GM19397 (cell line): ENCODE measurements around the gene CATSPER1.
"Not testable (repeated sequence)": the region's sequence is repeated elsewhere in the genome, so short reads cannot be mapped to it uniquely, and the experiment has no call there.

Experiments used
- ATAC-seq: cut with Tn5 transposase; IDR thresholded peaks from one replicate; pipeline ENCODE4 v1.9.1; 2021; ENCODE audit warnings: mild to moderate bottlenecking, moderate library complexity; ENCODE audit not compliant: unreplicated experiment

Gene CATSPER1

DNA sequence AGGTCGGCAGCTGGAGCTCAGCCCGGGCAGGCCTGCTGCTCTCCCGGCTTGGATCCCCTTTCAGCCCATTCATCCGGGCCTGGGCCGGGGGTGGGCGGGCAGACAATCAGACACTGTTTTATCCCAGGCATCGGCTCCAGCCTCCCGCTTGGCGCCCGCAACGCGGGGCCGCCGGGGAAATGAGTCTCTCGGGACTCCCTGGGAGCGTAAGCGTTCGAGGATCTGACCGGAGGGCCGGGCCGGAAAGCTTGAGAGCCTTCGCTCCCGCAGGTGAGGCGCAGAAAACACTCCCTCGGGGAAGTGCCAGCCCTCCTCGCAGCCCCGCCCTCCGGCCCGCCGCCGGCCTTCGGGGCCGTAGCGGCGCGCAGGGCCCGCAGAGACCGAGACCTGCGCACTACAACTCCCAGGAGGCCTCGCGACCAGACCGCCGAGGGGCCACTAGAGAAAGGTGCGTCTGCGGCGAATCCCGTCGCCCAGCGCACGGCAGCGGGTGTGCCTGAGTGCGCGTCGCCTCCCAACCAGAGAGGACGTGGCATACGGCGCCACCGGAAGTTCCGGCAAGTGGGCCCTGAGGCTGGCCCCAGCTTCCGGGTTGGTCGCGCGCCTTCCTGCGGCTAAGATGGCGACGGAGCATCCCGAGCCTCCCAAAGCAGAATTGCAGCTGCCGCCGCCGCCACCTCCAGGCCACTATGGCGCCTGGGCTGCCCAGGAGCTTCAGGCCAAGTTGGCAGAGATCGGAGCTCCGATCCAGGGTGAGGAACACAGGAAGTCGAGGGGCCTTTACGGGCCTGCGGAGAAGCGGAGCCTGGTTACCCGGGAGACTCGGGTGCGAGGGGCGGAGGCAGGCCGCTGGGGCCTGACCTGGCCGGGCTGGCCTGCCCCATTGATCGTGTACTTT is 25.7 kb upstream of the CATSPER1 start, which contains the start of gene SF3B2:
TSS of gene SF3B2 (plus strand) at position 599 of the 898 bp plus-strand sequence. CDS start at position 620, 21 bp downstream.
- peak; percentile 93 for ATAC-seq

DNA sequence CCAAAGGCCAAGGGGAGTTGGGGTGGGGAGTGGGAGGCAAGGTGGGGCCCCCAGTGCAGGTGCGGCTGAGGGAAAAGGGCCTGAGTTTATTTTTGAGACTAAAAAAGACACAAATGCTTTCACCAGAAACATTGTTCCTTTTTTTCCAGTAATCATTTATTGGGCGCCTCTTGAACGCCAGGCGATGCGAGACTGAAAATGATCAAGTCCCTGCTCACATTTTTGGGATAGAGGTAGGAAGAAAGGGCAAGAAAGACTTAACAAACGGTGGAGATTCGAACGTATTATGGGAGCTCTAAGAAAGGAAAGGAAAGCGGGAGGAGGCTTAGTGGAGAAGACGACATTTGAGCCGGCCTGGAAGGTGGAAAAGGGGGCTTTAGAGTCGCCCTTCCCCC is 25.1 kb upstream of the CATSPER1 start:
- ATAC-seq: no peak

- ATAC-seq: no peak
Observed at GRCh38 chr11:66050581-66051231, 24.4 kb upstream of the CATSPER1 start.

DNA sequence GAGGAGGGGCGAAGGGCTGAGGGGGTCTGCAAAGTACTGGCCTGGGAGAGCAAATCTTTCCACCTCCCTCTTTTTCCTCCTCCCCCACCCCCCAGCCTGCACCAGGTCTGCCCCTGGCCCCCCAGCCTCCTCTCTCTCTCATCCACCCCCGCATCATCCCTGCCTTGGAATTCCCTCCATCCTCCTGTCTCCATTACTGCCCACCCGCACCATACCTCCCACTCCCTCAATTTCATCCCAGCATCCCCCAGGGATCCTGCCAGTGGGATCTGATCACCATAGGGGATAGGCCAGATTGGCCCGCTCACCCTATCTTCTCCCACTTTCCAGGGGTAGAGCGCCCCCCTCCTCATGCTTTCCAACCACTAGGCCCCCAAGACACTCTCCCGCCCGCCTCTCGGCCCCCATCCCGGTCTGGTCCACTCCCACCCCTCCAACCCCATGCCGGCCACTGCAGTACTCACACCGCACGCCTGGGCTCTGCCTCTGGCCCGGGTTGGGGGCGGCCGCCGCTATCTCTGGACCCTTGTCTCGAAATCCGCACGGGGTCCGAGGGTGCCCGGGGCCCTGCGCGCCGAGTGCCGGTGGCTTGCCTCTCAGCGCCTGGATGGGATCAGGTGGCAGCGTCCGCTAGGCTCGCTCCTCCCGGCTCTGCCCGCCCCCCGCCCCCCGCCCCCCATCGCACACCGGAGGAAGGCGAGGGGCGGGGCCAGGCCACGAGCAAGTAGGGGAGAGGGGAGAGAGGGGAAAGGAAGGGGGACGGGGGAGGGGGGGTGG is 22.5 kb upstream of the CATSPER1 start, which contains the start of gene GAL3ST3:
TSS of gene GAL3ST3 (minus strand) at position 615 of the 777 bp plus-strand sequence. CDS start 3,746 bp downstream, outside the sequence.
- ATAC-seq: no peak

GRCh38 chr11:66047541-66048365 is 21.5 kb upstream of the CATSPER1 start:
- ATAC-seq: no peak

- ATAC-seq: no peak
Observed at GRCh38 chr11:66046901-66047300, 20.6 kb upstream of the CATSPER1 start.

DNA sequence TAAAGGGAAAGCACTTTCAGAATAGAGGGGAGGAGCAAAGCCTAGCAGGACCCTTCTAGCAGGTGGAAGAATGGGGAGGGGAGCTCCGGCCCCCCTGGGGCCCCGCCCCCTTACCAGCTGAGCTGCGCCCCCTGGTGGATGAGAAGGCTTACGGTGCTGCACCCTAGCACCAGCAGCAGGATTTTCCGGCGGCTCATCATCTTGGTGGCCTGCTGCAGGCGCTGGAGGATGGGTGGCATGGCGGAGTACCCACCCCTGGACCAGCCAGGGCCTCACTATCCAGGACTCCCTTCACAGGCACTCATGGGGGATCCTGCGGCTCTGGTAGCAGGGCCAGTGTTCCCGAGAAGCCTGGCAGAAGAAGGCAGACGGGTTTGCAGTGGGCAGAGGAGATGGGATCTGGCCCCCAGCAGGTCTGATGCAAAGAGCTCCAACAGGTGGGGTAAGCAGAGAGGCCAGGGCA is 18.9 kb upstream of the CATSPER1 start:
- peak; percentile 49 for ATAC-seq

GRCh38 chr11:66044757-66045156 is 18.5 kb upstream of the CATSPER1 start:
- no peak for ATAC-seq

DNA sequence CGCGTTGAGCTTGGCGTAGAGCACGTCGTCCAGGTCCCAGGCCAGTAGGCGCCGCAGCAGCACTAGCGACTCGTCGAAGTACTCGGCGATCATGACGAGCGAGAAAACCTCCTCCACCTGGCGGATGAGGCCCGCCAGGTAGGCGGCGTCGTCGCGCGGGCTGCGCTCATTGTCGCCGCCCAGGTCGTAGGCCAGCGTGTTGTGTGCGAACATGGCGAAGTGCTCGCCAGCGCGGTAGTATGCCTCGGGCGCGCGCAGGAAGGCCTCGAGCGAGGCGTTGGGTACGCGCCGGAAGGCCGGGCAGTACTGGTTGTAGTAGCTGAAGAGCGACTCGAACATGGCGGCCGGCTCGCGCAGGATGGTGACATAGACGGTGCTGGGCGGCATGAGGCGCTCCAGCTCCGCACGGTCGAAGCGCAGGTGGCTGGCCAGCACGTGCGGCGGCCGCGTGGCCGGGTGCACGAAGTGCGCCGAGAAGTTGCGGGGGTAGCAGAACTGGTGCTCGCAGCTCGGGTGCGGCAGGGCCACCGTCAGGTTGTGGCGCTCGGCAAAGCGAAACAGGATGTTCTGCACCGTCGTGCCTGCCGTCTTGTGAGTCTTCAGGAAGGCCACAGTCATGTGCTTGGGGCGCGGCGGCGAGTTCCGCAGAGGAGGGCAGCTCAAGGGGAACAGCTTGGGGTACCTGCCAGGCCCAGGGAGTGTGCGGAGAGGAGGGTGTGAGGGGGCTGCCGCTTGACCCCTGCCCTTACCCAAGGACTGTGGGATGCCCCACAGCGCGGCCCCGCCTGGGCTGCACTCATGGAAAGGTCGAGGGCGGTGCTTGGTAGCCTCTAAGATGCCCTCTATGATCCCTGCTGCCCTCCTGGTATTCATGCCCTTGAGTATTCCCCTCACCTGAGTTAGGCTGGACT is 17.0 kb upstream of the CATSPER1 start:
- ATAC-seq: no peak

- no peak for ATAC-seq
Observed at GRCh38 chr11:66042227-66042995, 16.1 kb upstream of the CATSPER1 start.

GRCh38 chr11:66039765-66040164 is 13.5 kb upstream of the CATSPER1 start:
- no peak for ATAC-seq

- ATAC-seq: no peak
Observed at GRCh38 chr11:66037327-66037726, 11.0 kb upstream of the CATSPER1 start.

DNA sequence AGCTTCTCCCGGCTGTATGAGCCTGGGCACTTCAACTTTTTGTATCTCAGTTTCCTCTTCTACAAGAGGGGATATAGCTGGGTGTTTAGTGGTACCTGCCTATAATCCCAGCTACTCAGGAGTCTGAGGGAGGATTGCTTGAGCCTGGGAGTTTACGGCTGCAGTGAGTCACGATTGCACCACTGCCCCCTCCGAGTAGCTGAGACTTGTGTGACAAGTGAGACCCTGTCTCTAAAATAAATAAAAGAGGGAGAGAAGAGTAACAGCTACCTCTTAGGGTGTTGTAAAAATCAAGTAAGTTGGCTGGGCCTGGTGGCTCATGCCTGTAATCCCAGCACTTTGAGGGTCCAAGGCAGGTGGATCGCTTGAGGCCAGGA is 10.0 kb upstream of the CATSPER1 start:
- no peak for ATAC-seq

GRCh38 chr11:66035653-66036333 is 9.5 kb upstream of the CATSPER1 start:
- ATAC-seq: no peak

DNA sequence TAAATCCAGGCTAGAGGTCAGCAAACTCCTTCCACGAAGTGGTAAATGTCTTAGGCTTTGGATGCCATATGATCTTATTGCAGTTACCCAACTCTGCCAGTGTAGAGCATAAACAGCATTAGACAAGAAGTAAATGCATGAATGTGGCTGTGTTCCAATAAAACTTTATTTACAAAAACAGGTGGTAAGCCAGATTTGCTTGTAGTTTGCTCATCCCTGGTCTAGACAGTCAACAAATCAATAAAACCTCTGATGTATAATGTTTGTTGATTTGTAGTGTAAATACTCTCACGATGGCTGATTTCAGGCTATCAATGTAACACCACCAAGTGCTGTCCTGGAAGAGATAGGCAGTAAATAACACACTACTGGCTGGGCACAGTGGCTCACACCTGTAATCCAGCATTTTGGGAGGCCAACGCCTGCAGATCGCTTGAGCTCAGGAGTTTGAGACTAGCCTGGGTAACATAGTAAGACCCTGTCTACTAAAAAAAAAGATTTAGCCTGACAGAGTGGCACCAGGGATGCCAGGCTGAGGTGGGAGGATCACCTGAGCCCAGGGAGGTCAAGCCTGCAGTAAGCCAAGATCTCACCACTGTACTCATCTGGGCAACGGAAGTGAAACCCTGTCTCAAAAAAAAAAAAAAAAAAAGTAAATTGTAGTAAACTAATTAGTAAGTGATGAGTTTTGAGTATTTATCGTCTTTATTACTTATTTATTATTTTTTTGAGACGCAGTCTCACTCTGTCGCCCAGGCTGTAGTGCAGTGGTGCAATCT is 6.9 kb upstream of the CATSPER1 start:
- no peak for ATAC-seq

DNA sequence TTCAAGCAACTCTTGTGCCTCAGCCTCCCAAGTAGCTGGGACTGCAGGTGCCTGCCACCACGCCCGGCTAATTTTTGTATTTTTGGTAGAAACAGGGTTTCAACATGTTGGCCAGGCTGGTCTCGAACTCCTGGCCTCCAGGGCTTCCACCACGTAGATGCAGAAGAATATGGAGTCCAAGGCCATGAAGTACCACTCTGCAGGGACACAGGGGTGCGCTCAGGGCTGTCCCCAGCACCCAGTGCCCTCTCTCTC is 3.2 kb downstream of the CATSPER1 start:
- not testable (repeated sequence) for ATAC-seq

- no peak for ATAC-seq
Observed at GRCh38 chr11:66022401-66023185, 3.7 kb downstream of the CATSPER1 start.
